A673 (cell line): Measurements from ENCODE around the gene TLCD1. TPM values are rescaled to one million over a fixed set of nuclear protein-coding genes. Genes with fewer than 3 reads are reported as not detected.

ENCODE experiments used
- BruUV-seq: library from RNA; stranded (reverse); fragments of 400-500 nt; replicated peaks from 2 replicates; lab custom pipeline; 2021; lab: Mats Ljungman, UMichigan
- CTCF ChIA-PET: fragments of 300-600 bp; sonication (Branson Sonifier 250); formaldehyde crosslinking; loops from one replicate; lab custom pipeline; 2022; ENCODE audit warnings: antibody characterized with exemption; lab: Charles Lee
- POLR2A ChIA-PET: fragments of 300-600 bp; sonication (Branson Sonifier 250); formaldehyde crosslinking; loops from one replicate; lab custom pipeline; 2022; ENCODE audit warnings: antibody characterized with exemption; ENCODE audit not compliant: low non-redundant PET; lab: Charles Lee
- DNase-seq: peaks from one replicate; pipeline ENCODE4 v3.0.0-alpha.2; 2015; ENCODE audit warnings: low spot score
- H3K27ac ChIP-seq: fragments of 200-600 bp; sonication (generic); 2 replicates; pipeline ENCODE4 v1.5.1; 2016; ENCODE audit warnings: mixed run types, low read depth, mild to moderate bottlenecking, mixed read lengths, antibody characterized with exemption, low read length; ENCODE audit not compliant: poor library complexity, severe bottlenecking
- H3K27me3 ChIP-seq: fragments of 200-600 bp; sonication (generic); replicated peaks from 2 replicates; pipeline ENCODE4 v1.6.1; 2017; ENCODE audit warnings: mixed run types, low read depth, mild to moderate bottlenecking, mixed read lengths, antibody characterized with exemption, low read length; ENCODE audit not compliant: insufficient read depth, poor library complexity
- H3K36me3 ChIP-seq: fragments of 200-600 bp; sonication (generic); 2 replicates; pipeline ENCODE4 v1.6.1; 2016; ENCODE audit warnings: mixed run types, mild to moderate bottlenecking, mixed read lengths, antibody characterized with exemption, low read length; ENCODE audit not compliant: insufficient read depth, poor library complexity, severe bottlenecking
- H3K4me1 ChIP-seq: fragments of 200-600 bp; sonication (generic); 2 replicates; pipeline ENCODE4 v1.6.1; 2017; ENCODE audit warnings: mixed run types, mild to moderate bottlenecking, mixed read lengths, antibody characterized with exemption, low read length; ENCODE audit not compliant: insufficient read depth, poor library complexity, severe bottlenecking
- H3K4me3 ChIP-seq: fragments of 200-600 bp; sonication (generic); 2 replicates; pipeline ENCODE4 v1.5.1; 2016; ENCODE audit warnings: low read depth, mixed run types, mild to moderate bottlenecking, mixed read lengths, low read length; ENCODE audit not compliant: poor library complexity, severe bottlenecking
- H3K9me3 ChIP-seq: fragments of 200-600 bp; sonication (generic); 2 replicates; pipeline ENCODE4 v1.6.1; 2016; ENCODE audit warnings: mixed run types, low read depth, mild to moderate bottlenecking, mixed read lengths, antibody characterized with exemption, low read length; ENCODE audit not compliant: poor library complexity, severe bottlenecking
- CTCF ChIP-seq: fragments of 300-800, 200-600 bp; sonication (generic); conservative IDR thresholded peaks from 2 replicates; pipeline ENCODE4 v1.5.1; 2017; ENCODE audit warnings: low read depth, mild to moderate bottlenecking, antibody characterized with exemption, low read length, moderate library complexity, mixed read lengths
- EZH2 ChIP-seq: fragments of 200-600 bp; sonication (generic); IDR thresholded peaks from 2 replicates; pipeline ENCODE4 v1.6.1; 2017; ENCODE audit warnings: borderline replicate concordance, low read depth, mild to moderate bottlenecking, mixed read lengths, antibody characterized with exemption, low read length; ENCODE audit not compliant: poor library complexity, severe bottlenecking
- intact Hi-C: fragments of 100-400 bp; cut with micrococcal nuclease; formaldehyde crosslinking; loops from one replicate; pipeline ENCODE4 v1.10.0; 2022; ENCODE audit not compliant: unreplicated experiment
- total RNA-seq: library from RNA; stranded (reverse); gene quantifications from 2 replicates; pipeline ENCODE4 v1.2.3, GENCODE V29; 2021

Gene TLCD1
- total RNA-seq, 1 experiment from 2014 or later: 3.8 TPM

- Histone ChIP-seq H3K4me3 (no peak overlapping the region), H3K9me3 (no peaks in the 10 kb centered on the region), H3K27me3 (no peaks in the 10 kb centered on the region), H3K36me3 (peaks cover 22% of the 10 kb centered on the region), H3K27ac (peak overlapping the region; percentile 67), H3K4me1 (peaks cover 35% of the 10 kb centered on the region)
- intact Hi-C loops: loop anchor here (1.0 to 5.0 kb wide), 4 partner anchors 34 to 81 kb away; partner anchors contain the start of gene FAM222B
- BruUV-seq: no TSS peak
- POLR2A ChIA-PET: interaction anchor here (0.5 to 0.7 kb wide), 3 partner anchors 34 to 723 kb away, joined by 3 read pairs; no protein-coding TSS in a partner anchor
- peak; percentile 99 for DNase-seq
- CTCF ChIA-PET: interaction anchor here (0.7 to 2.0 kb wide), 8 partner anchors 11 to 356 kb away, joined by 3 to 13 read pairs (median 4); partner anchors contain the start of genes FLOT2 and TLCD1
- no peak for TF ChIP-seq EZH2
- TF ChIP-seq CTCF: no peak
Observed at GRCh38 chr17:28760601-28761562, 34.8 kb upstream of the TLCD1 start.

DNA sequence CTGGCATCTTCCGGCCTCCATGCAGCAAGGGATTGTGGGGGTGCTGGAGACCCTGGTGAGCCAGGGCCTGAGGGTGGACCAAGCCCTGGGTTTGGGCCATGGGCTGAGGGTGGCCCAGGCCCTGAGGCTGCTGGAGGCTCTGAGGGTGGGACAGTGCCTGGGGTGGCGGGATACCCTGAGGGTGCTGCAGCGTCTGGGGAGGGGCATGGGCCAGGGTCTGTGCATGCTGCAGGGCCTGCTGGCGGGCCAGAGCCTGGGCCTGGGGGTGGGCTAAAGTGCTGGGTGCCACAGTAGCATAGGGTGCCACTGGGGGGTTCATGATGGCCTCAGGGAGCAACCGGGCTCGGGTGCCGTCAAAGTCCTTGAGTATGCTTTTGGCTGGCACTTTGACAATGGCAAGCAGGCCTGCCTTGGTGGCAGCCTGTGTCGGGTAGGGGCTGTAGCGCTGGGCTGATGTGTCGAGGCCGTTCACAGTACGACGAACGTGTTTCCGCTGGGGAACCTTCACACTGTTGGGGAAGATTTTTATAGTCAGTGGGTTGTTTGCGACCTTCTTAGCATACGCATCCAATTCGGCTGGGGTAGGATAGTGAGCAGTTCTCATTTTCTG, 33.3 kb upstream of the TLCD1 start:
- Histone ChIP-seq H3K4me3 (no peak overlapping the region), H3K9me3 (no peaks in the 10 kb centered on the region), H3K27me3 (no peaks in the 10 kb centered on the region), H3K27ac (no peak overlapping the region), H3K36me3 (peaks cover 22% of the 10 kb centered on the region), H3K4me1 (peaks cover 35% of the 10 kb centered on the region)
- DNase-seq: no peak
- BruUV-seq: no TSS peak
- no peak for TF ChIP-seq EZH2
- TF ChIP-seq CTCF: no peak
- intact Hi-C loops: no loop called here
- CTCF ChIA-PET: no interaction called here
- POLR2A ChIA-PET: no interaction called here

DNA sequence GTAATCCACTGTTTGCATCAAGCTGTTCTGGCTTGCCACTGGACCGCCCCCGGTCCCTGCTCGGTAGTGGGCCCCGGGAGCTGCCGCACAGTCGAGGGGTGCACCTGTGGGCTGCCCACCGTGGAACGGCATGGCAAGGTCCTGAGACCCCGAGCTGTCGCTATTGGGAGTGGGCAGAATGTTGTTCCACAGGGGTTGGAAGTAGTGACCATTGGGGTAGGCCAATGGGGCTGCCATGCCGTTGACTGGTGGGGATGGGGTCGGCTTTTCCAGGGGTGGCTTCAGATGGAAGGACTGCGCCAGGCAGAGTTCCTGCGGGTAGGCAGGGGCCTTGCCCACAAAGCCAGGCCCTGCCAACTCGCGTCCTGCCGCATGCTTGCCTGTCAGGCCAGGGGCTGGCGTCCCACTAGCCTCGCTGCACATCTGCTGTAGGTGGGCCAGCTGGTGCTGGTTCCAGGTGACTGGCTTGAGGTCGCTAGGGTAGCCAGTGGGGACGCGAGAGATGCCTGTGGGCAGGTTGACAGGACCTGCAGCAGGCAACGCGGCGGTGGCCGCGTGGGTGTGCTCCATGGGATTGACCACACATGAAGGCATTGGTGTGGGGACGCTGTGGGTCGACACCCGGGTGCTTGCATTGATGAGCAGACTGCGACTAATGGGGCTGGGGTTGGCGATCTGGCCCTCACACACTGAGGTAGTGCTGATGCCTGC, 32.5 kb upstream of the TLCD1 start:
- Histone ChIP-seq H3K27me3 (no peaks in the 10 kb centered on the region), H3K4me3 (no peak overlapping the region), H3K27ac (no peak overlapping the region), H3K36me3 (peaks cover 22% of the 10 kb centered on the region), H3K9me3 (no peaks in the 10 kb centered on the region), H3K4me1 (peaks cover 35% of the 10 kb centered on the region)
- intact Hi-C loops: no loop called here
- DNase-seq: no peak
- no TSS peak for BruUV-seq
- TF ChIP-seq EZH2 (no peak), CTCF (no peak)
- POLR2A ChIA-PET: no interaction called here
- CTCF ChIA-PET: no interaction called here
